Panc1 (cell line): ENCODE measurements around the gene OLFML2A. TPM values are rescaled to one million over a fixed set of nuclear protein-coding genes. Genes with fewer than 3 reads are reported as not detected.

ENCODE experiments used
- ATAC-seq: fragments of 200-7000 bp; cut with Tn5 transposase; 2 replicates; pipeline ENCODE4 v1.9.1; 2020; ENCODE audit warnings: mild to moderate bottlenecking, moderate library complexity
- BruUV-seq: library from RNA; stranded (reverse); fragments of 400-500 nt; replicated peaks from 2 replicates; lab custom pipeline; 2021; lab: Mats Ljungman, UMichigan
- CTCF ChIA-PET: fragments of 300-600 bp; sonication (Branson Sonifier 250); formaldehyde crosslinking; loops from one replicate; lab custom pipeline; 2022; ENCODE audit warnings: antibody characterized with exemption; lab: Charles Lee
- POLR2A ChIA-PET: fragments of 300-600 bp; sonication (Branson Sonifier 250); formaldehyde crosslinking; loops from one replicate; lab custom pipeline; 2022; ENCODE audit warnings: antibody characterized with exemption; lab: Charles Lee
- DNase-seq: peaks from one replicate; pipeline ENCODE4 v3.0.0-alpha.2; 2010; ENCODE audit warnings: low read depth, low spot score
- H3K27ac ChIP-seq: 2 replicates; pipeline ENCODE4 v1.5.1; 2011; ENCODE audit warnings: mild to moderate bottlenecking, low read length, inconsistent platforms
- H3K27me3 ChIP-seq: fragments of 200-500 bp; sonication (Bioruptor generic); 2 replicates; pipeline ENCODE4 v1.6.0; 2014; ENCODE audit warnings: low read length, inconsistent platforms; ENCODE audit not compliant: control insufficient read depth, insufficient read depth
- H3K36me3 ChIP-seq: fragments of 200-500 bp; sonication (Bioruptor generic); 2 replicates; pipeline ENCODE4 v1.5.1; 2014; ENCODE audit warnings: inconsistent platforms, mild to moderate bottlenecking, low read length, moderate library complexity; ENCODE audit not compliant: control insufficient read depth, insufficient read depth
- H3K4me1 ChIP-seq: 2 replicates; pipeline ENCODE4 v1.5.1; 2011; ENCODE audit warnings: inconsistent platforms, mild to moderate bottlenecking, low read length, moderate library complexity; ENCODE audit not compliant: control insufficient read depth, insufficient read depth
- H3K4me3 ChIP-seq, 2 experiments: 2 replicates each; pipeline ENCODE4 v1.5.1; 2011 to 2012; ENCODE audit warnings: low read depth in 2 of 2, low read length in 2 of 2, mild to moderate bottlenecking in 2 of 2, inconsistent platforms in 1 of 2, moderate library complexity in 1 of 2
- H3K9me3 ChIP-seq: fragments of 200-500 bp; sonication (Bioruptor generic); 2 replicates; pipeline ENCODE4 v1.5.1; 2014; ENCODE audit warnings: low read depth, mild to moderate bottlenecking, inconsistent platforms, low read length, moderate library complexity; ENCODE audit not compliant: control insufficient read depth, insufficient read depth
- POLR2AphosphoS5 ChIP-seq: IDR thresholded peaks from 2 replicates; pipeline ENCODE4 v1.6.1; 2012; ENCODE audit warnings: mild to moderate bottlenecking, low read depth, low read length, moderate library complexity
- SIN3A ChIP-seq: IDR thresholded peaks from 2 replicates; pipeline ENCODE4 v1.6.1; 2012; ENCODE audit warnings: low read depth, mild to moderate bottlenecking, low read length, moderate library complexity, borderline replicate concordance; ENCODE audit not compliant: insufficient read depth
- TCF7L2 ChIP-seq: IDR thresholded peaks from 2 replicates; pipeline ENCODE4 v1.6.1; 2011; ENCODE audit warnings: mild to moderate bottlenecking, low read depth, low read length, inconsistent platforms
- in situ Hi-C: cut with HindIII; loops from 2 replicates; pipeline ENCODE4 v1.10.0; 2016; ENCODE audit warnings: low sequenced_read_pairs, low pct_unique_long_range_greater_than_20kb
- intact Hi-C: fragments of 100-400 bp; cut with micrococcal nuclease; formaldehyde crosslinking; loops from one replicate; pipeline ENCODE4 v1.10.0; 2022; ENCODE audit not compliant: unreplicated experiment
- total RNA-seq: library from RNA; stranded (reverse); gene quantifications from one replicate; pipeline ENCODE4 v1.2.1, GENCODE V29; 2021; ENCODE audit not compliant: unreplicated experiment
- TF ChIP-seq, protein P1 (sequence below): fragments of 450-650 bp; IDR thresholded peaks from 2 replicates; pipeline ENCODE4 v1.5.1; 2017; ENCODE audit warnings: mild to moderate bottlenecking
- TF ChIP-seq, protein P2 (sequence below), 2 experiments: IDR thresholded peaks; 2 replicates each; pipeline ENCODE4 v1.6.1; 2011 to 2012; ENCODE audit warnings: low read depth in 2 of 2, control low read depth in 1 of 2, low read length in 1 of 2, mild to moderate bottlenecking in 1 of 2, moderate library complexity in 1 of 2; ENCODE audit not compliant: insufficient read depth in 1 of 2

OLFML2A gene
- total RNA-seq, 1 experiment from 2014 or later: 44.5 TPM

DNA sequence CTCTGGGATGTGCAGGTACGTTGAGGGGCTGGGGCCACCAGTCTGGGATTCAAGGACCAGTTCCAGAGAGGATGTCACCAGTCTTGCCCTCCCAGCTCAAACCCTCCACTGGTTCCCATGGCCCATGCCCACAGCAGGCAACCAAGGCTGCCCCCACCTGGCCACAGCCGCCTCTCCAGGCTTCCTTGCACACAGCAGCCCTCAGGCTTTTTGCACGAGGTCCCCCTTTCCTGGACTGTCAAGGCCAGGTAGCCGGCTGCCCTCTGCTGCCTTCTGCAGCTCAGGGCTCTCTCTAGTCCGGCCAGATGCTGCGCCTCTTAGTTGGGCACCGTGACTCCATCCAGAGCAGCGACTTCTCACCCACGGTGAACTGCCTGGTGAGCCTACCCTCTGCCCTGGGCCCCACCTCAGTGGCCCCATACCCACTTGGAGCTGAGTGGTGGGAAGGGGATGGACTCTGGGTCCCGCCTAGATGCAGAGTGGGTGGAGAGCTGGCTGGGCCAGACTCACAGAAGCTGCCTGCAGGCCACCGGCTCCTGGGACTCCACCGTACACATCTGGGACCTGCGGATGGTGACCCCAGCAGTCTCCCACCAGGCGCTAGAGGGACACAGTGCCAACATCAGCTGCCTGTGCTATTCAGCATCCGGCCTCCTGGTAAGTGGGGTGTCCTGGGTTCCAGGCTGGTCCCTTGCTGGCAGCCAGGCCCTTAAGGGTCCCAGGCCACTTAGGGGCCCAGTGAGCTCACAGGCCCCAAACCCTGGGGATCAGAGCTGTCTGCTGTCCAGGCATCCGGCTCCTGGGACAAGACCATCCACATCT lies 79.2 kb downstream of the OLFML2A start:
- peaks cover 22% of the 10 kb centered on the region for H3K4me1 ChIP-seq
- no peak overlapping the region for H3K4me3 ChIP-seq
- TF ChIP-seq, protein P1, sequence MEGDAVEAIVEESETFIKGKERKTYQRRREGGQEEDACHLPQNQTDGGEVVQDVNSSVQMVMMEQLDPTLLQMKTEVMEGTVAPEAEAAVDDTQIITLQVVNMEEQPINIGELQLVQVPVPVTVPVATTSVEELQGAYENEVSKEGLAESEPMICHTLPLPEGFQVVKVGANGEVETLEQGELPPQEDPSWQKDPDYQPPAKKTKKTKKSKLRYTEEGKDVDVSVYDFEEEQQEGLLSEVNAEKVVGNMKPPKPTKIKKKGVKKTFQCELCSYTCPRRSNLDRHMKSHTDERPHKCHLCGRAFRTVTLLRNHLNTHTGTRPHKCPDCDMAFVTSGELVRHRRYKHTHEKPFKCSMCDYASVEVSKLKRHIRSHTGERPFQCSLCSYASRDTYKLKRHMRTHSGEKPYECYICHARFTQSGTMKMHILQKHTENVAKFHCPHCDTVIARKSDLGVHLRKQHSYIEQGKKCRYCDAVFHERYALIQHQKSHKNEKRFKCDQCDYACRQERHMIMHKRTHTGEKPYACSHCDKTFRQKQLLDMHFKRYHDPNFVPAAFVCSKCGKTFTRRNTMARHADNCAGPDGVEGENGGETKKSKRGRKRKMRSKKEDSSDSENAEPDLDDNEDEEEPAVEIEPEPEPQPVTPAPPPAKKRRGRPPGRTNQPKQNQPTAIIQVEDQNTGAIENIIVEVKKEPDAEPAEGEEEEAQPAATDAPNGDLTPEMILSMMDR: peak; percentile 71
- no peak for TF ChIP-seq SIN3A
- TF ChIP-seq, protein P2, sequence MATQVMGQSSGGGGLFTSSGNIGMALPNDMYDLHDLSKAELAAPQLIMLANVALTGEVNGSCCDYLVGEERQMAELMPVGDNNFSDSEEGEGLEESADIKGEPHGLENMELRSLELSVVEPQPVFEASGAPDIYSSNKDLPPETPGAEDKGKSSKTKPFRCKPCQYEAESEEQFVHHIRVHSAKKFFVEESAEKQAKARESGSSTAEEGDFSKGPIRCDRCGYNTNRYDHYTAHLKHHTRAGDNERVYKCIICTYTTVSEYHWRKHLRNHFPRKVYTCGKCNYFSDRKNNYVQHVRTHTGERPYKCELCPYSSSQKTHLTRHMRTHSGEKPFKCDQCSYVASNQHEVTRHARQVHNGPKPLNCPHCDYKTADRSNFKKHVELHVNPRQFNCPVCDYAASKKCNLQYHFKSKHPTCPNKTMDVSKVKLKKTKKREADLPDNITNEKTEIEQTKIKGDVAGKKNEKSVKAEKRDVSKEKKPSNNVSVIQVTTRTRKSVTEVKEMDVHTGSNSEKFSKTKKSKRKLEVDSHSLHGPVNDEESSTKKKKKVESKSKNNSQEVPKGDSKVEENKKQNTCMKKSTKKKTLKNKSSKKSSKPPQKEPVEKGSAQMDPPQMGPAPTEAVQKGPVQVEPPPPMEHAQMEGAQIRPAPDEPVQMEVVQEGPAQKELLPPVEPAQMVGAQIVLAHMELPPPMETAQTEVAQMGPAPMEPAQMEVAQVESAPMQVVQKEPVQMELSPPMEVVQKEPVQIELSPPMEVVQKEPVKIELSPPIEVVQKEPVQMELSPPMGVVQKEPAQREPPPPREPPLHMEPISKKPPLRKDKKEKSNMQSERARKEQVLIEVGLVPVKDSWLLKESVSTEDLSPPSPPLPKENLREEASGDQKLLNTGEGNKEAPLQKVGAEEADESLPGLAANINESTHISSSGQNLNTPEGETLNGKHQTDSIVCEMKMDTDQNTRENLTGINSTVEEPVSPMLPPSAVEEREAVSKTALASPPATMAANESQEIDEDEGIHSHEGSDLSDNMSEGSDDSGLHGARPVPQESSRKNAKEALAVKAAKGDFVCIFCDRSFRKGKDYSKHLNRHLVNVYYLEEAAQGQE (IDR thresholded peaks at IDR 0.05; ENCODE audit: insufficient read depth in 1 of 2, low read depth in 2 of 2, low read length in 1 of 2): no peak
- no peak for TF ChIP-seq TCF7L2
- no peak for TF ChIP-seq POLR2AphosphoS5
- ATAC-seq (peak; percentile 66), DNase-seq (no peak)
- POLR2A ChIA-PET: interaction anchor here (0.5 kb wide), 1 partner anchor 20 kb away, joined by 12 read pairs; no protein-coding TSS in a partner anchor
- in situ Hi-C loops: no loop called here
- peaks cover 5% of the 10 kb centered on the region for H3K36me3 ChIP-seq
- CTCF ChIA-PET: interaction anchor here (7.5 kb wide), 1 partner anchor 82 kb away, joined by 134 read pairs; the partner anchor contains the start of genes NR6A1 and OLFML2A
- BruUV-seq: no TSS peak
- H3K27ac ChIP-seq: no peak overlapping the region
- H3K27me3 ChIP-seq: no peaks in the 10 kb centered on the region
- H3K9me3 ChIP-seq: no peaks in the 10 kb centered on the region
- intact Hi-C loops: no loop called here

DNA sequence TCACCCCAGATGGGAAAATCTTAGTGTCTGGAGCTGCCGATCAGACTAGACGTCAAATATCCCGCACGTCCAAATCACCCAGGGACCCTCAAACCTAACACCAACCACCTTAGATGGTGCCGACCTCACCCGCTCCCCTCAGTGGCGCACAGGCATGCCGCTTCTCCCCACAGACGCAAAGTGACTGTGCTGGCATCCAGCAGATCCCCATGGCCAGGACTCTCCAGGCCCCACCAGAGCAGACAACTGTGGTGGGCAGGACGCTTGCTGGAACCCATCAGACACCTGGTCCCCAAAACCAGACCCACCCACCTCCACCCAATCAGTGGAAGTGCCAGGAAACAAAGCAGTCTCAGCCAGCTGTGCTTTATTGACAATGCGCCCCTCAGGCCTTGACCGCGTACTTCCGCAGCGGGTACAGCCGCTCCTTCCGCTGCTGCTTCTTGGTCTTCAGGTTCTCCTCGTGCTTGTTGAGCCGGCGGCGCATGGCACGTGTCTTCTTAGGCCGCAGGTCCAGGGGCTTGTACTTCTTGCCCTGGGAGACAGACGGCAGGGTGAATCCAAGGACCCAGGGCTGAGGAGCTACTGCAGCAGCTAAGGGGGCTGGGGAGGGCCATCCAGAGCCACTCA lies 80.7 kb downstream of the OLFML2A start:
- POLR2A ChIA-PET: no interaction called here
- H3K36me3 ChIP-seq: peaks cover 6% of the 10 kb centered on the region
- no TSS peak for BruUV-seq
- DNase-seq (no peak), ATAC-seq (no peak)
- H3K27me3 ChIP-seq: no peaks in the 10 kb centered on the region
- in situ Hi-C loops (no loop called here), intact Hi-C loops (no loop called here)
- H3K4me3 ChIP-seq: no peak overlapping the region
- H3K4me1 ChIP-seq: peaks cover 22% of the 10 kb centered on the region
- no peak for TF ChIP-seq POLR2AphosphoS5
- TF ChIP-seq, protein P2 (IDR thresholded peaks at IDR 0.05; ENCODE audit: insufficient read depth in 1 of 2, low read depth in 2 of 2, low read length in 1 of 2): no peak
- no peak for TF ChIP-seq SIN3A
- TF ChIP-seq TCF7L2: no peak
- TF ChIP-seq, protein P1: no peak
- no peaks in the 10 kb centered on the region for H3K9me3 ChIP-seq
- CTCF ChIA-PET: no interaction called here
- no peak overlapping the region for H3K27ac ChIP-seq
